Neural cell (in vitro differentiated cells): ENCODE measurements around the gene DDX54. TPM values are rescaled to one million over a fixed set of nuclear protein-coding genes. Genes with fewer than 3 reads are reported as not detected.

Experiments
- H2AFZ ChIP-seq: fragments of 200-600, 300-800 bp; sonication (generic), shearing (Covaris generic); 2 replicates; pipeline ENCODE4 v1.6.0; 2014; ENCODE audit warnings: low read depth, mild to moderate bottlenecking, antibody characterized with exemption, low read length, moderate library complexity
- H3F3A ChIP-seq: fragments of 200-600 bp; shearing (Covaris generic); 2 replicates; pipeline ENCODE4 v1.6.1; 2016; ENCODE audit warnings: mild to moderate bottlenecking, moderate library complexity, mixed read lengths, antibody characterized with exemption, low read length; ENCODE audit not compliant: insufficient read depth, poor library complexity, severe bottlenecking
- H3K27ac ChIP-seq: fragments of 200-600, 300-800 bp; sonication (generic), shearing (Covaris generic); 2 replicates; pipeline ENCODE4 v1.5.1; 2014; ENCODE audit warnings: mild to moderate bottlenecking, low read length, moderate library complexity
- H3K27me3 ChIP-seq: fragments of 300-800, 200-600 bp; sonication (generic), shearing (Covaris generic); 2 replicates; pipeline ENCODE4 v1.6.0; 2014; ENCODE audit warnings: mild to moderate bottlenecking, low read depth, low read length, moderate library complexity; ENCODE audit not compliant: insufficient read depth
- H3K36me3 ChIP-seq: fragments of 300-800, 200-600 bp; sonication (generic), shearing (Covaris generic); 2 replicates; pipeline ENCODE4 v1.5.1; 2014; ENCODE audit warnings: mild to moderate bottlenecking, antibody characterized with exemption, low read length, moderate library complexity; ENCODE audit not compliant: insufficient read depth
- H3K4me2 ChIP-seq: fragments of 300-800, 200-600 bp; sonication (generic), shearing (Covaris generic); 2 replicates; pipeline ENCODE4 v1.6.0; 2014; ENCODE audit warnings: mild to moderate bottlenecking, low read length
- H3K4me3 ChIP-seq: fragments of 300-800, 200-600 bp; sonication (generic), shearing (Covaris generic); 2 replicates; pipeline ENCODE4 v1.5.1; 2014; ENCODE audit warnings: mild to moderate bottlenecking, low read length, moderate library complexity
- H3K79me2 ChIP-seq: fragments of 200-600 bp; shearing (Covaris generic); replicated peaks from 2 replicates; pipeline ENCODE4 v1.6.0; 2014; ENCODE audit warnings: mild to moderate bottlenecking, low read length, moderate library complexity; ENCODE audit not compliant: insufficient read depth
- H3K9ac ChIP-seq: fragments of 300-800, 200-600 bp; sonication (generic), shearing (Covaris generic); 2 replicates; pipeline ENCODE4 v1.6.1; 2016; ENCODE audit warnings: mild to moderate bottlenecking, low read length, mixed read lengths
- H3K9me2 ChIP-seq: fragments of 200-600 bp; shearing (Covaris generic); 2 replicates; pipeline ENCODE4 v1.6.1; 2016; ENCODE audit warnings: mild to moderate bottlenecking, low read length, mixed read lengths; ENCODE audit not compliant: insufficient read depth
- H3K9me3 ChIP-seq: fragments of 200-600, 300-800 bp; sonication (generic), shearing (Covaris generic); 2 replicates; pipeline ENCODE4 v1.6.1; 2016; ENCODE audit warnings: mild to moderate bottlenecking, mixed run types, low read length, moderate library complexity, mixed read lengths
- H4K20me1 ChIP-seq: fragments of 200-600 bp; shearing (Covaris generic); 2 replicates; pipeline ENCODE4 v1.6.1; 2016; ENCODE audit warnings: mild to moderate bottlenecking, mixed run types; ENCODE audit not compliant: insufficient read depth
- CTCF ChIP-seq: fragments of 450-650 bp; IDR thresholded peaks from 2 replicates; pipeline ENCODE4 v1.5.1; 2014; ENCODE audit warnings: antibody characterized with exemption, mild to moderate bottlenecking, moderate library complexity; ENCODE audit not compliant: poor library complexity, severe bottlenecking
- EP300 ChIP-seq: fragments of 450-650 bp; conservative IDR thresholded peaks from 2 replicates; pipeline ENCODE4 v1.6.1; 2014; ENCODE audit warnings: antibody characterized with exemption, mild to moderate bottlenecking, moderate library complexity; ENCODE audit not compliant: poor library complexity, severe bottlenecking
- EZH2 ChIP-seq: fragments of 200-600, 300-800 bp; shearing (Covaris generic), sonication (generic); IDR thresholded peaks from 2 replicates; pipeline ENCODE4 v1.6.1; 2014; ENCODE audit warnings: antibody characterized with exemption, low read length, borderline replicate concordance, mild to moderate bottlenecking; ENCODE audit not compliant: insufficient read depth, poor library complexity, severe bottlenecking
- RAD21 ChIP-seq: fragments of 450-650 bp; conservative IDR thresholded peaks from 2 replicates; pipeline ENCODE4 v1.6.1; 2014; ENCODE audit warnings: antibody characterized with exemption, mild to moderate bottlenecking, moderate library complexity
- REST ChIP-seq: IDR thresholded peaks from 2 replicates; pipeline ENCODE4 v1.6.1; 2012; ENCODE audit warnings: borderline replicate concordance
- polyA plus RNA-seq: library from polyadenylated mRNA; depleted of rRNA; stranded (reverse); fragments of >200 nt; gene quantifications from 2 replicates; pipeline ENCODE4 v1.2.3, GENCODE V29; 2014

Gene DDX54
- polyA plus RNA-seq, 1 donor from 2014 or later: 63.3 TPM

GRCh38 chr12:113136128-113136989 lies 48.9 kb downstream of the DDX54 start:
- Histone ChIP-seq H3K27me3 (peaks cover 28% of the 10 kb centered on the region), H3K27ac (no peak overlapping the region), H3K36me3 (no peaks in the 10 kb centered on the region), H3K9me2 (no peaks in the 10 kb centered on the region), H3K4me2 (no peak overlapping the region), H3F3A (no peaks in the 10 kb centered on the region), H4K20me1 (no peaks in the 10 kb centered on the region), H2AFZ (no peak overlapping the region), H3K4me3 (peak overlapping the region; percentile 21), H3K9ac (no peak overlapping the region), H3K79me2 (no peaks in the 10 kb centered on the region), H3K9me3 (no peaks in the 10 kb centered on the region)
- no peak for TF ChIP-seq EP300

- H3K4me3 ChIP-seq: peak within 1 kb of the TSS; percentile 21
- H3K4me2 ChIP-seq: no peak within 1 kb of the TSS
- no peak within 1 kb of the TSS for H3K27ac ChIP-seq
- H3K27me3 ChIP-seq: peaks cover 28% of the 10 kb centered on the region
- H3K9me3 ChIP-seq: no peaks in the 10 kb centered on the region
- H3F3A ChIP-seq: no peaks in the 10 kb centered on the region
- no peaks in the 10 kb centered on the region for H4K20me1 ChIP-seq
- H3K9me2 ChIP-seq: no peaks in the 10 kb centered on the region
- no peaks in the 10 kb centered on the region for H3K79me2 ChIP-seq
- H2AFZ ChIP-seq: no peak within 1 kb of the TSS
- TF ChIP-seq EP300 (no peak), CTCF (peak; percentile 26), REST (no peak), EZH2 (no peak), RAD21 (no peak)
- H3K36me3 ChIP-seq: no peaks in the 10 kb centered on the region
- no peak within 1 kb of the TSS for H3K9ac ChIP-seq
These were observed 49.8 kb downstream of the DDX54 start, which contains the start of gene RASAL1 for GRCh38 chr12:113135178-113136127. Gene RASAL1 (minus strand): TSS chr12:113135761. CDS start chr12:113135462, 299 bp downstream.
